SU-DHL-6 (cell line): ENCODE measurements around the gene HERC4.

ENCODE experiments used
- CTCF ChIP-seq: fragments of 200-600 bp; sonication (generic); IDR thresholded peaks from one replicate; pipeline ENCODE4 v1.5.1; 2017; ENCODE audit warnings: antibody characterized with exemption, mild to moderate bottlenecking, low read length, moderate library complexity; ENCODE audit not compliant: insufficient read depth, poor library complexity, severe bottlenecking
- EZH2phosphoT487 ChIP-seq: fragments of 200-600 bp; sonication (generic), shearing (Covaris generic); conservative IDR thresholded peaks from 2 replicates; pipeline ENCODE4 v1.6.1; 2018; ENCODE audit warnings: mild to moderate bottlenecking, antibody characterized with exemption, low read length, moderate library complexity, mixed read lengths

GRCh38 chr10:67935223-67935622, 139.9 kb downstream of the HERC4 start:
- TF ChIP-seq EZH2phosphoT487 (no peak), CTCF (no peak)
